ENCODE measurements around the gene SUPT5H.

The SUPT5H gene

GRCh38 chr19:39507715-39508364 is 62.5 kb downstream of the SUPT5H start:
- Histone ChIP-seq H3K27ac (no peak overlapping the region), H3K4me3 (peak overlapping the region in 6 of 7 experiments; percentile 23 to 42 (median 35))

- H3K27ac ChIP-seq: no peak overlapping the region
- no peak overlapping the region for H3K4me3 ChIP-seq
Measured at GRCh38 chr19:39508629-39509028, 63.2 kb downstream of the SUPT5H start.

GRCh38 chr19:39509233-39509632 is 63.9 kb downstream of the SUPT5H start:
- no peak overlapping the region for H3K27ac ChIP-seq
- H3K4me3 ChIP-seq: no peak overlapping the region

GRCh38 chr19:39512988-39513387 is 67.6 kb downstream of the SUPT5H start:
- H3K4me3 ChIP-seq: no peak overlapping the region
- no peak overlapping the region for H3K27ac ChIP-seq

GRCh38 chr19:39514840-39515550 is 69.6 kb downstream of the SUPT5H start, which contains the start of gene SELENOV:
Gene SELENOV (plus strand): TSS chr19:39515139. CDS start chr19:39515213, 74 bp downstream.
- H3K27ac ChIP-seq: no peak within 1 kb of the TSS
- peak within 1 kb of the TSS in 5 of 7 experiments; percentile 0 to 25 (median 6) for H3K4me3 ChIP-seq

GRCh38 chr19:39515551-39516191 is 70.3 kb downstream of the SUPT5H start:
- H3K4me3 ChIP-seq: peak overlapping the region in 5 of 7 experiments; percentile 0 to 25 (median 6)
- no peak overlapping the region for H3K27ac ChIP-seq

- Histone ChIP-seq H3K4me3 (peak overlapping the region in 1 of 7 experiments; percentile 25), H3K27ac (no peak overlapping the region)
Measured at GRCh38 chr19:39516270-39516669, 70.9 kb downstream of the SUPT5H start.

GRCh38 chr19:39517432-39517831 is 72.0 kb downstream of the SUPT5H start:
- Histone ChIP-seq H3K27ac (no peak overlapping the region), H3K4me3 (no peak overlapping the region)

GRCh38 chr19:39518458-39518857 is 73.1 kb downstream of the SUPT5H start:
- Histone ChIP-seq H3K4me3 (no peak overlapping the region), H3K27ac (no peak overlapping the region)

- H3K4me3 ChIP-seq: no peak overlapping the region
Measured at GRCh38 chr19:39518975-39519374, 73.6 kb downstream of the SUPT5H start.

GRCh38 chr19:39520541-39521484 is 75.4 kb downstream of the SUPT5H start:
- Histone ChIP-seq H3K4me3 (no peak overlapping the region), H3K27ac (no peak overlapping the region)

More at GRCh38 chr19:39518975-39519374, 73.6 kb downstream of the SUPT5H start:
- no peak overlapping the region for H3K27ac ChIP-seq

GRCh38 chr19:39524495-39524894 is 79.1 kb downstream of the SUPT5H start:
- H3K4me3 ChIP-seq: no peak overlapping the region
- H3K27ac ChIP-seq: no peak overlapping the region

GRCh38 chr19:39525205-39525604 is 79.8 kb downstream of the SUPT5H start:
- Histone ChIP-seq H3K27ac (no peak overlapping the region), H3K4me3 (no peak overlapping the region)

Measured in skin epidermis (tissue), 12 donors.